ENCODE measurements around the gene SMTN. TPM values are rescaled to one million over a fixed set of nuclear protein-coding genes. Genes with fewer than 3 reads are reported as not detected.
"Not testable (repeated sequence)": the region's sequence is repeated elsewhere in the genome, so short reads cannot be mapped to it uniquely, and the experiment has no call there.

The SMTN gene
- total and polyA plus RNA-seq, 8 donors = 71.0 to 99.7 (median 88.2) TPM

DNA sequence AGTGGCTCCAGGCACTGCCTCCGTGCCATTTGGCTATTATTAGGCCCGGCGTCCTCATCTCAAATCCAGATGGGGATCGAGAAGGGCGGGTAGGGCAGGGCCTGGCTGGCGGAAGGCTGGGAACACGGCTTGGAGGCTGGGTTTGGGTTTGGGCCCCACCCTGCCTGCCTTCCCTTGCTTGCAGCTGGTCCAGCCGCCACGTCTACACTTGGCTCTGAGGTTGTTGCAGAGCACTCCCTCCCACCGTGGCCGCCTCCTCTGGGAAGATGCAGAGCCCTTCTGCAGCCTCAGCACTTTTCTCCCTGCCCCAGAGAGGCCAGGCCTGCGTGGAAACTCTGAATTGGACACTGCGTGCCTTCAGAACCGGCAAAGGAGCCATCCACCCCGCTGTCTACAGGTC, 5.2 kb upstream of the SMTN start:
- peak; percentile 81 to 93 (median 86) for DNase-seq
- Histone ChIP-seq H3K4me3 (no peak overlapping the region), H3K27ac (peak overlapping the region; percentile 45 to 82), H3K4me1 (peaks cover 3 to 13% of the 10 kb centered on the region in 2 donors), H3K36me3 (no peaks in the 10 kb centered on the region), H3K9me3 (no peaks in the 10 kb centered on the region), H3K27me3 (no peaks in the 10 kb centered on the region)
- ATAC-seq = peak; percentile 65
- TF ChIP-seq CTCF (IDR thresholded peaks at IDR 0.05) = no peak
- intact Hi-C loops (cut with DNase I) = no loop called here

- no peaks in the 10 kb centered on the region for H3K9me3 ChIP-seq
- H3K4me1 ChIP-seq = peaks cover 3 to 29% of the 10 kb centered on the region in 2 donors
- DNase-seq (no peak), ATAC-seq (no peak)
- H3K27ac ChIP-seq = no peak overlapping the region
- no peak for TF ChIP-seq CTCF (IDR thresholded peaks at IDR 0.05)
- intact Hi-C loops (cut with DNase I) = no loop called here
- H3K36me3 ChIP-seq = no peaks in the 10 kb centered on the region
- H3K4me3 ChIP-seq = no peak overlapping the region
- no peaks in the 10 kb centered on the region for H3K27me3 ChIP-seq
These were observed 3.4 kb upstream of the SMTN start for GRCh38 chr22:31077681-31078080.

GRCh38 chr22:31078389-31078788, 2.7 kb upstream of the SMTN start:
- H3K27ac ChIP-seq; intact Hi-C loops (cut with DNase I); DNase-seq; H3K9me3 ChIP-seq; H3K36me3 ChIP-seq; ATAC-seq; H3K4me3 ChIP-seq; H3K27me3 ChIP-seq: not testable (repeated sequence)
- peaks cover 9 to 36% of the 10 kb centered on the region in 2 donors for H3K4me1 ChIP-seq

- no peaks in the 10 kb centered on the region for H3K9me3 ChIP-seq
- H3K4me1 ChIP-seq = peaks cover 17 to 44% of the 10 kb centered on the region in 2 donors
- H3K27me3 ChIP-seq = no peaks in the 10 kb centered on the region
- no peak overlapping the region for H3K4me3 ChIP-seq
- no peak for TF ChIP-seq CTCF (IDR thresholded peaks at IDR 0.05)
- H3K27ac ChIP-seq = no peak overlapping the region
- H3K36me3 ChIP-seq = no peaks in the 10 kb centered on the region
- ATAC-seq (no peak), DNase-seq (no peak)
- intact Hi-C loops (cut with DNase I) = no loop called here
These were observed 1.9 kb upstream of the SMTN start for GRCh38 chr22:31079095-31079642.

DNA sequence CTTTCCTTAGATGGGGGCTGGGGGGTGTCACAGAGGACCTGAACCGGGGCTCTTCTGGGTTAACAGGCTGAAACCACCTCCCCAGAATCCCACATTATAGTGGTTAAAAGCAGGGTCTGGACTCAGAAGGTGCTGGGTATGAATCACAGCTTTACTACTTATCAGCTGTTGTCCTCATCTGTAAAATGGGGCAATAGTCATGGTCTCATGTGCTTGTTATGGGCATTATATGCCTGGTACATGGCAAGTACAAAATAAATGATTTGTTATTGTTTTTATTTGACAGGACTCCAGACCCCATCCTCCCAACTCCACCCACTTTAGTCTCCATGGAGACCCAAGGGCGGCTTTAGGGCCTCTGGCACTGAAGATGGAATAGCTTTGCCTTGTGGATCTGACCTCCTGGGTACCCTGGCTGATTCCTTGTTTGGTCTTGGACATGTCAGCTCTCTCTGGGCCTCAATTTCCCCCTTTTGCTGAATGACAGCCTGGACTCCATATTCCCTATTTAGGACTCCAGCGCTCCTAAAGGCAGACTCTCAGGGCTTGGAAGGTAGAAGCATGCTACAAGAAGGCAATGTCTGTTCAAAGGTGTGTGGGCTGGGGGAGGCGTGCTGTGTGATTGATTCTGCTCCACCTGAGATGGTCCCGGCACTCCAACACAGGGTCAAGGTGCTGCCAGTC, 812 bp upstream of the SMTN start:
- intact Hi-C loops (cut with DNase I) = loop anchor here (10.0 kb wide), 2 partner anchors 136 to 316 kb away; no protein-coding TSS in a partner anchor
- H3K4me1 ChIP-seq = peaks cover 18 to 49% of the 10 kb centered on the region in 2 donors

More for the DNA sequence above, 812 bp upstream of the SMTN start:
- H3K36me3 ChIP-seq = no peaks in the 10 kb centered on the region
- H3K4me3 ChIP-seq = peak overlapping the region; percentile 66 to 77
- peak overlapping the region; percentile 90 to 95 for H3K27ac ChIP-seq
- no peaks in the 10 kb centered on the region for H3K9me3 ChIP-seq
- no peak for TF ChIP-seq CTCF (IDR thresholded peaks at IDR 0.05)
- DNase-seq (no peak), ATAC-seq (no peak)
- H3K27me3 ChIP-seq = no peaks in the 10 kb centered on the region

Measured in left lung (tissue), 10 donors.